HepG2 (cell line): Measurements from ENCODE around the gene MYO7B. TPM values are rescaled to one million over a fixed set of nuclear protein-coding genes. Genes with fewer than 3 reads are reported as not detected.

Experiments used
- ATAC-seq: fragments of 200-7000 bp; cut with Tn5 transposase; 3 replicates; pipeline ENCODE4 v1.9.1; 2020; ENCODE audit warnings: mild to moderate bottlenecking, moderate library complexity
- BruUV-seq: library from RNA; stranded (reverse); fragments of 400-500 nt; replicated peaks from 2 replicates; lab custom pipeline; 2021; lab: Mats Ljungman, UMichigan
- CTCF ChIA-PET: fragments of 300-600 bp; formaldehyde crosslinking; extraction: SDS; loops from one replicate; lab custom pipeline; 2021; ENCODE audit warnings: low total read pairs, inconsistent platforms, low intra/inter-chr PET ratio; lab: Yijun Ruan, JAX
- POLR2A ChIA-PET: fragments of 350-600 bp; sonication (Branson Sonifier 250); formaldehyde crosslinking; loops from one replicate; lab custom pipeline; 2020; ENCODE audit warnings: antibody characterized with exemption, inconsistent platforms; lab: Yijun Ruan, JAX
- DNase-seq: peaks from one replicate; pipeline ENCODE4 v3.0.0-alpha.2; 2015; ENCODE audit warnings: low spot score
- FAIRE-seq: peaks from 3 replicates; lab custom pipeline; 2011; peaks lifted over from hg19 to GRCh38; lab: Jason Lieb, UNC
- H2AFZ ChIP-seq: one replicate; pipeline ENCODE4 v1.6.1; 2011; ENCODE audit warnings: low read length, inconsistent platforms
- H3K27ac ChIP-seq: fragments of 300-600 bp; 3 replicates; pipeline ENCODE4 v1.8.0; 2011; ENCODE audit warnings: mixed run types, mild to moderate bottlenecking, mixed read lengths, low read length, inconsistent platforms; ENCODE audit not compliant: insufficient read depth; ENCODE audit errors: extremely low read length
- H3K27me3 ChIP-seq, 2 experiments: fragments of 200-600 bp in 1 of 2; 2 replicates in 1 of 2; 3 replicates in 1 of 2; pipeline versions ENCODE4 v1.6.0 to v1.8.0; 2011; ENCODE audit warnings: low read length in 2 of 2, mild to moderate bottlenecking in 2 of 2, moderate library complexity in 2 of 2, inconsistent platforms in 1 of 2; ENCODE audit not compliant: insufficient read depth in 2 of 2, control insufficient read depth in 1 of 2
- H3K36me3 ChIP-seq, 2 experiments: fragments of 200-600 bp in 1 of 2; replicated peaks in 1 of 2; 2 replicates in 1 of 2; 3 replicates in 1 of 2; pipeline versions ENCODE4 v1.5.1 to v1.8.0; 2011; ENCODE audit warnings: low read length in 2 of 2, inconsistent platforms in 1 of 2; ENCODE audit not compliant: insufficient read depth in 2 of 2, control insufficient read depth in 1 of 2
- H3K4me1 ChIP-seq: 2 replicates; pipeline ENCODE4 v1.5.1; 2012; ENCODE audit warnings: low read length, inconsistent platforms; ENCODE audit not compliant: insufficient read depth
- H3K4me2 ChIP-seq: 2 replicates; pipeline ENCODE4 v1.6.0; 2011; ENCODE audit warnings: low read depth, low read length, inconsistent platforms
- H3K4me3 ChIP-seq, 3 experiments: fragments of 200-600 bp in 1 of 3; sonication (generic), shearing (Covaris generic) in 1 of 3; replicated peaks in 1 of 3; 2 replicates each; pipeline ENCODE4 v1.5.1; 2011 to 2016; ENCODE audit warnings: low read length in 3 of 3, inconsistent platforms in 2 of 3, low read depth in 2 of 3, mild to moderate bottlenecking in 2 of 3, control low read depth in 1 of 3, mixed read lengths in 1 of 3; ENCODE audit not compliant: insufficient read depth in 1 of 3
- H3K79me2 ChIP-seq: one replicate; pipeline ENCODE4 v1.6.1; 2011; ENCODE audit warnings: low read length, inconsistent platforms; ENCODE audit not compliant: insufficient read depth
- H3K9ac ChIP-seq: 2 replicates; pipeline ENCODE4 v1.6.0; 2011; ENCODE audit warnings: mild to moderate bottlenecking, low read depth, low read length, inconsistent platforms; ENCODE audit not compliant: insufficient read depth
- H3K9me3 ChIP-seq: 2 replicates; pipeline ENCODE4 v1.5.1; 2012; ENCODE audit warnings: mild to moderate bottlenecking, low read length
- H4K20me1 ChIP-seq: 2 replicates; pipeline ENCODE4 v1.6.0; 2011; ENCODE audit warnings: inconsistent platforms, mild to moderate bottlenecking, low read length, moderate library complexity; ENCODE audit not compliant: insufficient read depth
- ATRX ChIP-seq: sonication (generic); formaldehyde crosslinking; IDR thresholded peaks from 2 replicates; pipeline ENCODE4 v1.4.0; 2020; ENCODE audit warnings: missing genetic modification reagents, borderline replicate concordance
- BHLHE40 ChIP-seq: IDR thresholded peaks from 2 replicates; pipeline ENCODE4 v1.6.1; 2011; ENCODE audit warnings: low read length, improper control_type of control experiment
- BRCA1 ChIP-seq: sonication (generic); formaldehyde crosslinking; IDR thresholded peaks from 2 replicates; pipeline ENCODE4 v1.4.0; 2020; ENCODE audit warnings: missing genetic modification reagents
- JUNB ChIP-seq: sonication (generic); formaldehyde crosslinking; IDR thresholded peaks from 2 replicates; pipeline ENCODE4 v1.8.0; 2022; ENCODE audit warnings: missing genetic modification reagents, mild to moderate bottlenecking, borderline replicate concordance
- MED8 ChIP-seq: sonication (generic); formaldehyde crosslinking; IDR thresholded peaks from 2 replicates; pipeline ENCODE4 v1.8.1; 2023; ENCODE audit warnings: mild to moderate bottlenecking, missing genetic modification reagents; ENCODE audit not compliant: insufficient replicate concordance
- MTF2 ChIP-seq: sonication (generic); formaldehyde crosslinking; IDR thresholded peaks from 2 replicates; pipeline ENCODE4 v1.5.0; 2020; ENCODE audit warnings: missing genetic modification reagents, borderline replicate concordance
- NR1H2 ChIP-seq: sonication (generic); formaldehyde crosslinking; IDR thresholded peaks from 2 replicates; pipeline ENCODE4 v1.8.1; 2022; ENCODE audit warnings: low read depth, missing genetic modification reagents, borderline replicate concordance
- RNF2 ChIP-seq: fragments of 450-650 bp; conservative IDR thresholded peaks from 2 replicates; pipeline ENCODE4 v1.6.1; 2016; ENCODE audit warnings: low read depth
- SP140L ChIP-seq: sonication (generic); formaldehyde crosslinking; IDR thresholded peaks from 2 replicates; pipeline ENCODE4 v1.4.0; 2020; ENCODE audit warnings: missing genetic modification reagents, borderline replicate concordance
- ZBTB39 ChIP-seq: sonication (generic); formaldehyde crosslinking; IDR thresholded peaks from 2 replicates; pipeline ENCODE4 v1.5.0; 2020; ENCODE audit warnings: missing genetic modification reagents
- ZFYVE20 ChIP-seq: sonication (generic); formaldehyde crosslinking; IDR thresholded peaks from 2 replicates; pipeline ENCODE4 v1.8.0; 2023; ENCODE audit warnings: low read depth, mild to moderate bottlenecking, moderate library complexity, missing genetic modification reagents, borderline replicate concordance
- ZNF326 ChIP-seq: sonication (generic); formaldehyde crosslinking; IDR thresholded peaks from 2 replicates; pipeline ENCODE4 v1.4.0; 2020; ENCODE audit warnings: missing genetic modification reagents, borderline replicate concordance
- ZNF75D ChIP-seq: sonication (generic); formaldehyde crosslinking; IDR thresholded peaks from 2 replicates; pipeline ENCODE4 v1.8.1; 2023; ENCODE audit warnings: missing genetic modification reagents, mild to moderate bottlenecking, borderline replicate concordance
- ZNF790 ChIP-seq: sonication (generic); formaldehyde crosslinking; IDR thresholded peaks from 2 replicates; pipeline ENCODE4 v1.8.0; 2022; ENCODE audit warnings: missing genetic modification reagents, mild to moderate bottlenecking, borderline replicate concordance
- WGBS: methylation state at CpG from one replicate; pipeline ENCODE4 v1.1.6; 2017; ENCODE audit warnings: low lambda C conversion rate; 5-methylcytosine and 5-hydroxymethylcytosine counted together
- in situ Hi-C: cut with HindIII; loops from 2 replicates; pipeline ENCODE4 v1.10.0; 2017; ENCODE audit warnings: low pct_unique_long_range_greater_than_20kb; ENCODE audit not compliant: extremely low pct_ligation_motif_present
- intact Hi-C: fragments of 100-400 bp; cut with micrococcal nuclease; formaldehyde crosslinking; loops from one replicate; pipeline ENCODE4 v1.10.0; 2022; ENCODE audit not compliant: unreplicated experiment
- polyA plus RNA-seq, 8 experiments: library from polyadenylated mRNA; depleted of rRNA in 3 of 8; stranded (reverse) in 7 of 8; unstranded in 1 of 8; fragments of >200 nt; fragmentation: Illumina TruSeq in 4 of 8; extraction: Trizol in 4 of 8; gene quantifications; 2 replicates each; pipeline versions ENCODE4 v1.2.1 to v1.2.3, GENCODE V29; 2011 to 2016; ENCODE audit warnings: low read depth in 4 of 8, missing spikeins in 1 of 8, mixed read lengths in 1 of 8; ENCODE audit not compliant: insufficient read depth in 1 of 8
- total RNA-seq, 5 experiments: library from RNA; depleted of rRNA; stranded (reverse); fragments of >200 nt; fragmentation: Illumina TruSeq; extraction: Trizol; gene quantifications; 2 replicates each; pipeline ENCODE4 v1.2.3, GENCODE V29; 2016; ENCODE audit warnings: low read depth in 1 of 5

Gene MYO7B
- total and polyA plus RNA-seq, 2 of the 13 experiments (the other 11 are each of a cell fraction or from before 2014, with no cell fraction given): not detected

- Histone ChIP-seq H3K27me3 (peaks cover 14 to 98% of the 10 kb centered on the region in 2 experiments), H3K36me3 (no peaks in the 10 kb centered on the region), H3K4me3 (no peak overlapping the region), H4K20me1 (no peaks in the 10 kb centered on the region), H3K27ac (no peak overlapping the region), H3K4me1 (no peaks in the 10 kb centered on the region), H3K9me3 (no peaks in the 10 kb centered on the region), H2AFZ (no peak overlapping the region), H3K4me2 (no peak overlapping the region), H3K79me2 (no peaks in the 10 kb centered on the region), H3K9ac (no peak overlapping the region)
- TF ChIP-seq ZNF790 (CRISPR knock-in tag) (no peak), JUNB (CRISPR knock-in tag) (no peak), MTF2 (no peak), ZNF75D (CRISPR knock-in tag) (no peak), ZFYVE20 (CRISPR knock-in tag) (no peak), MED8 (no peak), ATRX (no peak), BRCA1 (CRISPR knock-in tag) (no peak), SP140L (CRISPR knock-in tag) (no peak), BHLHE40 (no peak), ZBTB39 (no peak), NR1H2 (no peak), RNF2 (no peak), ZNF326 (CRISPR knock-in tag) (no peak)
- no peak for FAIRE-seq
- 17% methylated on average over 1 of the region's 1 CpG for WGBS
- no peak for ATAC-seq
- ChIA-PET POLR2A (no interaction called here), CTCF (no interaction called here)
- no TSS peak for BruUV-seq
- intact Hi-C loops: no loop called here
- in situ Hi-C loops: no loop called here
- DNase-seq: no peak
These were observed 75.1 kb downstream of the MYO7B start for GRCh38 chr2:127610561-127610960.
